Measurements from ENCODE around the gene OR4E1.

The OR4E1 gene

GRCh38 chr14:21656980-21657379, 16.6 kb downstream of the OR4E1 start:
- H3K27ac ChIP-seq: no peak overlapping the region
- TF ChIP-seq, protein P1, sequence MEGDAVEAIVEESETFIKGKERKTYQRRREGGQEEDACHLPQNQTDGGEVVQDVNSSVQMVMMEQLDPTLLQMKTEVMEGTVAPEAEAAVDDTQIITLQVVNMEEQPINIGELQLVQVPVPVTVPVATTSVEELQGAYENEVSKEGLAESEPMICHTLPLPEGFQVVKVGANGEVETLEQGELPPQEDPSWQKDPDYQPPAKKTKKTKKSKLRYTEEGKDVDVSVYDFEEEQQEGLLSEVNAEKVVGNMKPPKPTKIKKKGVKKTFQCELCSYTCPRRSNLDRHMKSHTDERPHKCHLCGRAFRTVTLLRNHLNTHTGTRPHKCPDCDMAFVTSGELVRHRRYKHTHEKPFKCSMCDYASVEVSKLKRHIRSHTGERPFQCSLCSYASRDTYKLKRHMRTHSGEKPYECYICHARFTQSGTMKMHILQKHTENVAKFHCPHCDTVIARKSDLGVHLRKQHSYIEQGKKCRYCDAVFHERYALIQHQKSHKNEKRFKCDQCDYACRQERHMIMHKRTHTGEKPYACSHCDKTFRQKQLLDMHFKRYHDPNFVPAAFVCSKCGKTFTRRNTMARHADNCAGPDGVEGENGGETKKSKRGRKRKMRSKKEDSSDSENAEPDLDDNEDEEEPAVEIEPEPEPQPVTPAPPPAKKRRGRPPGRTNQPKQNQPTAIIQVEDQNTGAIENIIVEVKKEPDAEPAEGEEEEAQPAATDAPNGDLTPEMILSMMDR (conservative IDR thresholded peaks at IDR 0.05; ENCODE audit: low read depth): no peak
- CTCF ChIA-PET: no interaction called here
- POLR2A ChIA-PET (ENCODE audit: low non-redundant PET): no interaction called here
- DNase-seq (ENCODE audit: low spot score): no peak

DNA sequence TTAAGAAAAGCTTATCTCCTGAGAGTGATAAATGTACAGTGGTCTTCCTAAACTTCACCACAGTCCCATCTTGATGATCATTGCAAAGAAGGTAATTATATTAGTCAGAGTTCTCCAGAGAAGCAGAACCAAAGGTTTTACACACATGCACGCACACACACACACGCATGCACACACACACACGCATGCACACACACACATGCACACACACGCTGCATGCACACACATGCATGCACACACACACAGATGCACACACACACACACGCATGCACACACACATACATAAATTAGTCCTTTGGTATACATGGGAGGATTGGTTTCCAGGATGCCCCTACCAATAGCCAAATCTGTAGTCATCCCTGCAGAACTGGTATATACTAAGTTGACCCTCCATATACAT, 19.4 kb downstream of the OR4E1 start:
- DNase-seq (ENCODE audit: low spot score): no peak
- ChIA-PET POLR2A (ENCODE audit: low non-redundant PET) (no interaction called here), CTCF (no interaction called here)
- no peak overlapping the region for H3K27ac ChIP-seq
- TF ChIP-seq, protein P1 (conservative IDR thresholded peaks at IDR 0.05; ENCODE audit: low read depth): no peak

- ChIA-PET POLR2A (ENCODE audit: low non-redundant PET) (no interaction called here), CTCF (no interaction called here)
- TF ChIP-seq, protein P1 (conservative IDR thresholded peaks at IDR 0.05; ENCODE audit: low read depth): no peak
- no peak for DNase-seq (ENCODE audit: low spot score)
- H3K27ac ChIP-seq: no peak within 1 kb of the TSS
Measured at GRCh38 chr14:21653331-21653885, 20.2 kb downstream of the OR4E1 start, which contains the start of gene OR4E2. TSS of gene OR4E2 (plus strand) at chr14:21653835. CDS start at chr14:21665083, 11,248 bp downstream.

GRCh38 chr14:21652209-21652808, 21.3 kb downstream of the OR4E1 start:
- no peak overlapping the region for H3K27ac ChIP-seq
- TF ChIP-seq, protein P1 (conservative IDR thresholded peaks at IDR 0.05; ENCODE audit: low read depth): no peak
- no peak for DNase-seq (ENCODE audit: low spot score)
- ChIA-PET CTCF (no interaction called here), POLR2A (ENCODE audit: low non-redundant PET) (no interaction called here)

- ChIA-PET POLR2A (ENCODE audit: low non-redundant PET) (no interaction called here), CTCF (no interaction called here)
- no peak for DNase-seq (ENCODE audit: low spot score)
- TF ChIP-seq, protein P1 (conservative IDR thresholded peaks at IDR 0.05; ENCODE audit: low read depth): no peak
- H3K27ac ChIP-seq: no peak overlapping the region
Measured at GRCh38 chr14:21647380-21647779, 26.2 kb downstream of the OR4E1 start.

DNA sequence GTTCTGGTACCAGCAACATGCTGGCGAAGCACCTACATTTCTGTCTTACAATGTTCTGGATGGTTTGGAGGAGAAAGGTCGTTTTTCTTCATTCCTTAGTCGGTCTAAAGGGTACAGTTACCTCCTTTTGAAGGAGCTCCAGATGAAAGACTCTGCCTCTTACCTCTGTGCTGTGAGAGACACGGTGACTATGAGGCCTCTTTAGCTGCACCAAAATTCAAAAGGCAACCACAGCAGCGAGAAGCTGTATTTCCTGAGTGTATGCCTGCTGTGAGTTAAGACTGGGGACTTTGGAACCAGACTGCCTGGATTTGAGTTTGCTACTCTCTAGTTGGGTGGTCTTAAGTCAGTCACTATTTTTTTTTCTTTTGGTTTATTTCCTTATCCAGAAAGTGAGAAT, 30.2 kb downstream of the OR4E1 start:
- TF ChIP-seq, protein P1 (conservative IDR thresholded peaks at IDR 0.05; ENCODE audit: low read depth): no peak
- POLR2A ChIA-PET (ENCODE audit: low non-redundant PET): interaction anchor here (0.6 kb wide), 1 partner anchor 880 kb away, joined by 8 read pairs; no protein-coding TSS in a partner anchor
- CTCF ChIA-PET: interaction anchor here (1.3 kb wide), 1 partner anchor 67 kb away, joined by 4 read pairs; no protein-coding TSS in a partner anchor
- no peak for DNase-seq (ENCODE audit: low spot score)
- no peak overlapping the region for H3K27ac ChIP-seq

Measured in RWPE1 (cell line).